ENCODE results near the gene ZNF460.

The ZNF460 gene

DNA sequence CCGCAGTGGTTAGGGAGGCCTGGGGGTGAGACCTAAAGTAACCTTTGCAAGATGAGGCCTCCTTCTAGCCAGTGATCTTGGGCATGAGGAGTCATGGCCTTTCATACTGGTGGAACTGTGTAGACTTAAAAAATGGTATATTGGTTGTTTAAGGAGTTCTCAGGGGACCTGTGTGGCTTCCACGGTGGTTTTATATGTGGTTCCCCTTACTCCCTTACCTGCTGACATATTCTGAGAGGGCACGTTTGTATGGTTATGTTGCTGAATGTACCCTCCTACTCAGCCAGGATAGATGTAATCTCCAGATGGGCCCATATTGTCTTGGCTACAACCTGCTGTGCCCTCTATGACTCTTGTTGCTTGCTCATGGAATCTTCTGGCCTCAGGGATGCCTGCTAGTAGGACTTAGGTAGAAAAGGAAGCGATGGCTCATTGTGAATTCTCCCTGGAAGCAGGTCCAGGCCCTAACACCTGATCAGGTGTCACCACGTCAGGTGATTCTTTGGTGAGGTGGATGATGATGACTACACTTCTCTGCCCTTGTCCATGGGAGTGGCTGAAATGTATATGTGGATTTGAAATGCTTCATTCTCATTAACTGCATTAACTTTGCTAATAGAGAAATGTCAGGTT, 1.8 kb downstream of the ZNF460 start:
- no peak for DNase-seq

DNA sequence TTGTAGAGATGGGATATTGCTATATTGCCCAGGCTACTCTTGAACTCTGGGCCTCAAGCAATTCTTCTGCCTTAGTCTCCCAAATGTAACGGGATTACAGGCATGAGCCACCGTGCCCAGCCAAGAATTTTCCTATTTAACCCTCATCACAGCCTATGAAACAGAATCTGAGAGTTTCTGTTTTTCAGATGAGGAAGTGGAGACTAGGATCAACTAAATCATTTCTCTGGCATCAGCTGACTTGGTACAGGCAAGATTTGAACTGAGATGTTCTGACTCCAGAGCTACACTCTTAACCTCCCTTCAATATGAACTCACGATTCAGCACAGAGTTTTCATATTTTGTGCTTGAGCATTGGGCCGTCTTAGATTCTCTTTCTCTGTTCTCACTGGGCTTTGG, 8.1 kb downstream of the ZNF460 start:
- DNase-seq = no peak

DNA sequence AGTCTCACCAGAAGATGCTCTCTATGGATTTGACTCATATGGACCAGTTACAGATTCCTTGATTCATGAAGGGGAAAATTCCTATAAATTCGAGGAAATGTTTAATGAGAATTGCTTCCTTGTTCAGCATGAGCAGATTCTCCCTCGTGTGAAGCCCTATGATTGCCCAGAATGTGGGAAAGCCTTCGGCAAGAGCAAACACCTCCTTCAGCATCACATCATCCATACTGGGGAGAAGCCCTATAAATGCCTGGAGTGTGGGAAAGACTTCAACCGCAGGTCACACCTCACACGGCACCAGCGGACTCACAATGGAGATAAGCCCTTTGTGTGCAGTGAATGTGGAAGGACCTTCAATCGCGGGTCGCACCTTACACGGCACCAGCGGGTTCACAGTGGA, 10.7 kb downstream of the ZNF460 start:
- DNase-seq = no peak

DNA sequence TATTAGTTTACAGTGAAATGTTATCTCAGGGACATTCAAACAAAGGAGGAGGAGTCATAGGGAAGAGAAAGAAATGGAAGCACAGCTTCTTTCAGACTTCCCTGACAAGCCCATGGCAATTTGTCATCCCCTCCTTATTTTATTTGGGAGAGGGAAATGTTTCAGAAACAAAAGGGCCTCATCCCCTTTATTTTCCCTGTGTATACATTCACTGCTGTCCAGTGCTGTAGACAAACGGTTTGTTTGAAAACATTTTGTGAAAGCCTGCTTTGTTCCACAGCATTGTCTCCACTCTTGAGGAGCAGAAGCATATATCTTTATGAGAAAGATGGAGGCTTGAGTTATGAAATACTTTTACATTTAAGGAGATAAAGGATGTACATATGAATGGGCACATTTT, 12.3 kb downstream of the ZNF460 start:
- DNase-seq = no peak

DNA sequence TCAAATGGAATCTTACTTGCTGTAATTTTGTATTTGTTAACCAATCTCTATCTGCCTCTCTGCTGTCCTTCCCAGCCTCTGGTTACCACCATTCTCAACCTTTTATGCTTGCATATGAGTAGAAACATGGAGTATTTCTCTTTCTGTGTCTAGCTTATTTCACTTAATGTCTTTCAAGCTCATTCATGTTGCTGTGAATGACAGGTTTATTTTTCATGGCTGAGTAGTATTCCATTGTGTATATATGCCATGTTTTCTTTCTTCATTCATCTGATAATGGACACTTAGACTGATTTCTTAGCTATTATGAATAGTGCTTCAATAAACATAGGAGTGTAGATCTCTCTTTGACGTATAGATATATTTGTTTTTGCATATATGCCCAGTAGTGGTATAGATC, 13.4 kb downstream of the ZNF460 start:
- DNase-seq = no peak

DNA sequence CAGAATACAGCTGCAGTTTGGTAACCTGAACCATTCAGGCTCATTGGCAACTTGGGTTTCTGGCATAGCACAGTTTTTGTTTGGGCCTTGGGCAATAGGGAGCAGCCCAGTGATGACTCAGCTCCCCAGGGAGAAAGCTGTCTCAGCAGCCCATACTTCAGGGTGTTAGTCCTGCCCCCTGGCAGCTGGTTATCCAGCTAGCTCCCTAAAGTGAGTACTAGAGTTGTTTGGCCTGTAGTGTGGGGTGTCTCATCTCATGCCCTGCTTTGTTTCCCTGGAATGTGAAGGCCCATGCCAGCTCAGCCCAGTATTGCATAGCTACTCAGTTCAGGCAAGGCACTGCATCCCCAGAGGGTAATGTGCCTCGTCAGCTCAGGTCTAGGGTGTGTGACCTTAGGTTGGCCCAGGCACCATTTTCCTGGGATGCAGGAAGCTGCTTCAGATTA, 21.8 kb downstream of the ZNF460 start:
- no peak for DNase-seq

DNA sequence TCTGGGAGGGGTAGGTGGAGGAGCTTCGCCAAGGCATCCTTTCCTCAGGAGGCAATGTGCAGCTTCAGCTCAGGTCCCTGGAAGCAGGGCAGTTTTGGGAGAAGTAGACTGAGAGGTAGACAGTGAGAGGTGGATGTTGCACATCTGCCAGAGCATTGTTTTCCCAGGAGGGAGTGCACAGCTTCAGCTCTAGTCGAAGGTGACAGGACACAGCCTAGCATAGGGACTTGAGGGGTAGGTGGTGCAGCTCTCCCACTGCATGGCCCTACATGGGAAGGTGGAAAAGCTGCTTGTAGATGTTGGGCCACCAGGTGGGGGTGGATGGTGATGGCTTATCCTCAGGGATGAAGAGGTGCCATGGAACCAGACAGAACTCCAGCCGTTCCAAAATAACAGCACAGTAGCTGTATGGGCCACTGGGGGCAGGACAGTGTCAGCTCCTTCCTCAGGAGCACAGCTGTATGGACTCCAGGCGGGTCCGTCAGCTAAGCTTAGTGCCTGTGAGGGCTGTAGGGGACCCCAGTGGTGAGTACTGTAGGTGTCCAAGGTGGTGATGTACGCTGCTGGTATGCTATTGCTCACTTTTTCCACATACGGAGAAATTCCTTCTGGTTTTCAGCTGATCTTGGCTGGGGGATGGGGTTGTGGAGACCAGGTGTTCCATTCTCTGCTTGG, 22.6 kb downstream of the ZNF460 start:
- DNase-seq = no peak

DNA sequence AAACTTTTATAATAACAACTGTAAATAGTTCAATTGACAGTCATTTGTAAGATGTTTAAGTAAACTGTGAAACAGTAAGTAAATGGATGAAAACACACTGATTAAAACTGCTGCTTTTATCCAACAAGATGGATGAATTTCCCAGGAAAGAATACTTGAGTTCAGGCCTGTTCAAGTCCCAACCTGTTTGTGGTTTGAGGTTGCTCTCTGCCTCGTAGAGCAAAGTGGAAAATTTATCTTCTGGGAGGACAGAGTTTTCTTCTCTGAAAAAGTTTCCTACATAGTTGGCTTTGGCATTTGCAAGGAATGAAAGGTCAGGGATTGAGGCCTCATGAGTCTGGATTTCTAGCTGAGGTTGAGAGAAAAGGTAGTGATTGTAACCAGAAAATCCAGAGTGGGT, 24.8 kb downstream of the ZNF460 start:
- DNase-seq = no peak

DNA sequence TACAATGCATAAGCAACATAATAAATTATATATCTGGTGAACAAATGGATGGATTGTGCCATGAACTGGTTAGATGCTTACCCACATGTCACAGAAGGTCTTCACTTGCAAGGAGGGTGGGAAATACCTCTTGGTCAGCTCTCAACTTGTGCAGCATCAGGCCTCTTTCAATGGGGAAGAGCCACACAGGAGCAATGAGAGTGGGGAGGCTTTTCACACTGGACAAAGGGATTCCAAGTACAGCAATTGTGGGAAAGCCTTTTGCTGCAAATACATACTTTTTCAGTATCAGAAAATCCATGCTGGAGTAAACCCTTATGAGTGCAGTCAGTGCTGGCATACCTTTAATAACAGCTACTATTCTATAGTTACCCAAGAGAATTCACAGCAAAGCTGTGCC, 28.2 kb downstream of the ZNF460 start:
- no peak for DNase-seq

DNA sequence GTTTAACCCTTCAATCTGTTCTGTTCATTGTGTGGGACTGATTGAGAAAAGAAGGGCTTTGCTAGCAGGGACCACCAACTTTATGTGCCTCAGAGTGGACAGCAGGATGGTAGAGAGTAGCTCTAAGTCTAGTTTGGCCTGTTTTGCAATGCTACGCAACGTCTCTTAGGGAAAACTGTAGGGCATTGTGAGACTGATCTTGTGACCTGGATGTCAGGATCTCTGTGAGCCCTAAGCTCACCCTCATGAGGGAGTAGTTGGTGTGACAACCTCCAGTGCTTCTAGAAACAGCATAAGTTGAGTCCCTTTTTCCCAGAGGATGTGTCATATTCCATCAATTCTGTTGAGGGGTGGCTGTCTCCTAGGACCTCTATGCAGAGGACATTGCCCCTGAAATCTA, 30.5 kb downstream of the ZNF460 start:
- no peak for DNase-seq

DNA sequence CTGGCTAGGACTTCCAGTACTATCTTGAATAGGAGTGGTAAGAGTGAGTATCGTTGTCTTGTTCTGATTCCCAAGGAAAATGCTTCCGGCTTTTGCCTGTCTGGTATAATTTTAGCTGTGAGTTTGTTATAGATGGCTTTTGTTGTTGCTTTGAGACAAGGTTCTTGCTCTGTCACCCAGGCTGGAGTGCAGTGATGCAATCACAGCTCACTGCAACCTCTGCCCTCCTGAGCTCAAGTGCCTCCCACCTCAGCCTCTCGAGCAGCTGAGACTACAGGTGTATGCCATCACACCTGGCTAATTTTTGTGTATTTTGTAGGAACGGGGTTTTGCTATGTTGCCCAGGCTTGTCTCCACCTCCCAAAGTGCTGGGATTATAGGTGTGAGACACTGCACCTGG, 33.9 kb downstream of the ZNF460 start:
- DNase-seq = no peak

DNA sequence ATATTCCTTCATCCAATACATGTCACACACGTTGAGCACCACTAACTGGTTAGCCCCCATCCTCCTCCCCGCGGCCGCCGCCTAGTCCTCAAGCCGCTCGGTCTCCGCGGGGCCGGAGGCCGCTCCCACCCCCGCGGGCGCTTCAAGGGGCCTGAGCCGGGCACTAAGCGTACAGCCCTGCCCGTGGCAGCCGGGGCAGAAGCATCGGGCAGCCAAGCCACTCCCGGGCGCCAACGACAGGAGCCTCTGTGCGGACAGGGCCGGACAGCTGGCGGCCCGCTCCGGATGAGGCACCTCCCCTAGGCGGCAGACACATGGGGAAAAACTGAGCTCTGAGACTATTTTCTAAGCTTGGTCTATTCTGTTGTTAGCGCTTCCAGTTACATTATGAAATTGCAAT, 37.2 kb downstream of the ZNF460 start:
- no peak for DNase-seq

DNA sequence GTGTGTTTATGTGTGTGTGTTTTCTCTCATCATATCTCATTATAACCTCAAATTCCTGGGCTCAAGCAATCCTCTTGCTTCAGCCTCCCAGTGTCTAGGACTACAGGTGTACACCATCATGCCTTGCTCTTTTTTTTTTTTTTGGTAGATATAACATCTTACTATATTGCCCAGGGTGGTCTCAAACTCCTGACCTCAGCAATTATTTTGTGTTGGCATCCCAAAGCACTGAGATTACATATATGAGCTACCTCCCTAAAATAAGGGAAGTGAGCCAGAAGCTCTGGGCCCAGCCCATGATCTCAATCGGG, 39.5 kb downstream of the ZNF460 start:
- no peak for DNase-seq

DNA sequence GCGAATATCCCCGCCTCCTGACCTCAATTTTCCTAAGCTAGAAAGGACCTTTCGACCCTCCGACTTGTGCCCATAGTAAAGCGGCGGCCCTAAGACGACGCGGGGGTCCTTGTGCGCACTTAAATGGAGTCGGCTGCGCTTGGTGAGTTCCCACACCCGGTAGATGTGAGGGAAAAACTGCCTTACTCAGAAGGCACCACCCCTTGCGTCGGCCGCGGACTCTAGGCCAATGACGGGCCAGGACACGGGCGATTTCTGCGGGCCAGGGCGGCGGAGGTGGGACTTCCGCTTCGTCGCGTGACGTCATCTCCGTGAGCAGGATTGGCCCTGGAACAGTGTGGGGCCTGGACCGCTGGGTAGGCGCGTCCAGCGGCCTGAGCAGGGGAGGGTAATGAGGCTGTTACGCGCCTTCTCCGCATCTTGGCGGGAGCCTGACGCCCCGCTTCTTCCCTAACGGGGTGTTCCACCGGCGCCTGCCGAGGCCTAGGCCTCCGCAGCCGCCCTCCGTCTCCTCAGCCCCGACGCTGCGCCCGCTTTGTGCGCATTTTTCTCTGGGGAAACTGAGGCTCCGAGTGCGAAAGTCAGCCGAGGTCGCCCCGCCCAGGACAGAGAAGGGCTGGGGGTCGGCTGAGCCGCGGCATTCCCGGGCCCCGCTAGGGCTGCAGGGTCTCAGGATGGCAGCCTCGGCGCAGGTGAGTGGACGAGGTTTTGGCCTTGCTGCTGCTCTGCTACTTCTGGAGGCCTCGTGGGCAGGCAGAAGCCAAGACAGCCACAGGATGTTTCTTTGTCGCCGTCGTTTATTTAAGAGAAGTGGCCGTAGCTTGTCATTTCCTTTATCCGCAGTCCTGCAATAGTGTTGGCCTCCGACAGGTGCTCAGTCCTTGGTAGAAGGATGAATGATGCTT, 40.1 kb downstream of the ZNF460 start, which contains the start of gene ZNF543:
Gene ZNF543 (plus strand): TSS at position 293 of the 905 bp plus-strand sequence. CDS start 382 bp downstream, at position 675.
- DNase-seq = peak; percentile 49

DNA sequence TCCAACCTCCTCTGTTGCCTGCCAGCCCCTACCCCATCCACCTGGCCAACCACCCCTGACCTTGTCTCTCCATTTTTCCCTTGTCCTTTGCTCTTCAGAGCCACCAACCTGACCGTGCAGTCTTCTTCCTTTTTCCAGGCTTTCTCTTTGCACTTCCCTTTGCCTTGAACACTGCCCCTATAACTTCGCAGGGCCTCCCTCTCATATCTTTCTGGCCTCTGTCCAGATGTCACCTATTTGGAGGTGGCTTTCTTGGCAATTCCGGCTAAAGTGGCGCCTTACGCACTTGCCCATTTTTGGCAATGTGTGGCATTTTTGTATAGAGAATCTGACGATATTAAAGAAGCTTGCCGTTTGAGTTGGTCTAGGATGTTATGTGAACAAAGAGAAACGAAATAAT, 40.8 kb downstream of the ZNF460 start:
- DNase-seq = no peak

DNA sequence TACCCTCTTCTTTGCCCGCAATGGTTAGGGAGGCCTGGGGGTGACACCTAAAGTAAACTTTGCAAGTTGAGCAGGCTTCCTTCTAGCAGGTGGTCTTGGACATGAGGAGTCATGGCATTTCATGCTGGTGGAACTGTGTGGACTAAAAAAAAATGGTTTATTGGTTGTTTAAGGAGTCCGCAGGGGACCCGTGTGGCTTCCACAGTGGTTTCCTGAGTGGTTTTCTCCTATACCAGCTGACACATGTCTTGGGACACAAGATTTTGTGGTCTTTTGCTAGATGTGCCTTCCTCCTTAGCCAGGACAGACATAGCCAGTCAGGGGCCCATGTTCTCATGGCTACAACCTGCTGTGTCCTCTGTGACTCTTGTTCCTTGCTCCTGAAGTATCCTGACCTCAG, 41.5 kb downstream of the ZNF460 start:
- no peak for DNase-seq

DNA sequence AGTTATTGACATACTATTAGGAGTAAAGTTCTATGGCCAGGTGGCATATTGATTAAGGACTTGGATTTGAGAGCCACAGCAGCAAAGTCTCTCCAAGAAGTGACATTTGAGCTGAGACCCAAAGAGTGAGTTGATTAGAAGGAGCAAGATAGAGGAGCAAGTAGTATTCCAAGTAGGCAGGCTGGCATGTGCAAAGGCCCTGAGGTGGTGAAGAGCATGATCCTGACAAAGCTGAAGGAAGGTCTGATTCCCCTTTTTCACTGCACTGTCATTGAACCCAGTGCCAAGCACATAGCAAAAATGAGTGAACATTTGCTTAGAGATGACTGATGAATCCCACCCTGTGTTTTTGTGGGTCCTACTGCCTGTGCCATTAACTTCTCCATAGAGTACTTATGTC, 44.7 kb downstream of the ZNF460 start:
- DNase-seq = no peak

DNA sequence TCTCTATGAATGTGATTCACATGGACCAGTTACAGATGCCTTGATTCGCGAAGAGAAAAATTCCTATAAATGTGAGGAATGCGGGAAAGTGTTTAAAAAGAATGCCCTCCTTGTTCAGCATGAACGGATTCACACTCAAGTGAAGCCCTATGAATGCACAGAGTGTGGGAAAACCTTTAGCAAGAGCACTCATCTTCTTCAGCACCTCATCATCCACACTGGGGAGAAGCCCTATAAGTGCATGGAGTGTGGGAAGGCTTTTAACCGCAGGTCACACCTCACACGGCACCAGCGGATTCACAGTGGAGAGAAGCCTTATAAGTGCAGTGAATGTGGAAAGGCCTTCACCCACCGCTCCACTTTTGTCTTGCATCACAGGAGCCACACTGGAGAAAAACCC, 47.7 kb downstream of the ZNF460 start:
- DNase-seq = no peak

DNA sequence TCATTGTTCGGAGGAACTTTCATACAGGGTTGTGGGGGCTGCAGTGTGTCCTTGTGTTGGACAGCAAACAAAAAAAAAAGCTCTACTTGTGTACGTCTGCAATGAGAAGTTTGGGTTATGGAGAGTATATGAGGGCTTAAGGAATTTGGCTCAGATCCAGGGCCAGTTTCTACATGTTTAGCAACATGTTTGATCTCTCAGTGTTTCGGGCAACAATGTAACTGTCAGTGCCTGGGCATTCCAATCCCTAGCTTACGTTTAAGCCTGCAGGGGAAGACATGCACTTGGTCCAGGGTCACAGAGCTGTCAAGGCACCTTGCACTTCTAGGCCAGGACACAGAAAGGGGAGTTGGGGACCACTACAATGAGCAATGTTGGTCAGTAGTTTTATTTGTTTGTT, 53.9 kb downstream of the ZNF460 start:
- no peak for DNase-seq

DNA sequence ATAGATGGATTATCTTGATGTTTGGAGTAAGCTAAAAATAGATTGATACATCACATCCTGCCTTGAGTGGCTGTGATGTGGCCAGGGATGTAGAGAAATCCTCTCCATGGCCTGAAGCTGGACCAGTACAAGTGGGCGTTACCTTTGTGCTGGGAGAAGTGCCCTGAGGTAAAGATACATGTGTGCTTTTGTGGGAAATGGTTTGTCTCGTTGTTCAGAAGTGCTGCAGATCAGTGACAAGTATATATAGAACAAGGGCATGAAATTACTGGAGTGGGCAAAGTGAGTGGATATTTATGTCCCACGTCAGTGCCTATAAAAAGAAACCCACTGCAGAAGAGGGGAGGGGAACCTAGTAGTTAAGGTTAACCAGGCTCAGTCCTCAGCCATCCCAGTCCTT, 58.6 kb downstream of the ZNF460 start:
- no peak for DNase-seq

DNA sequence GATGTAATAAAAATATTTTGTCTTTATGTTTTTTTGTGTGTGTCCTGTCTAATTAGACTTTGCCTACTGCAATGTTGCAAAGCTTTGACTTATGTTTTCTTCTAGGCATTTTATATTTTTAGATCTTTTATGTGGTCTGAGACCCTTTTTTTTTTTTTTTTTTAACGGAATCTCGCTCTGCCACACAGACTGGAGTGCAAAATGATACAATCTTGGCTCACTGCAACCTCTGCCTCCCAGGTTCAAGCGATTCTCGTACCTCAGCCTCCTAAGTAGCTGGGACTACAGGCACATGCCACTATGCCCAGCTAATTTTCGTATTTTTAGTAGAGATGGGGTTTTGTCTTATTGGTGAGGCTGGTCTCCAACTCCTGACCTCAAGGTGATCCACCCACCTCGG, 62.3 kb downstream of the ZNF460 start:
- DNase-seq = no peak
